ENCODE data around the gene S100A14.
"Not testable (repeated sequence)": the region's sequence is repeated elsewhere in the genome, so short reads cannot be mapped to it uniquely, and the experiment has no call there.

Gene S100A14

DNA sequence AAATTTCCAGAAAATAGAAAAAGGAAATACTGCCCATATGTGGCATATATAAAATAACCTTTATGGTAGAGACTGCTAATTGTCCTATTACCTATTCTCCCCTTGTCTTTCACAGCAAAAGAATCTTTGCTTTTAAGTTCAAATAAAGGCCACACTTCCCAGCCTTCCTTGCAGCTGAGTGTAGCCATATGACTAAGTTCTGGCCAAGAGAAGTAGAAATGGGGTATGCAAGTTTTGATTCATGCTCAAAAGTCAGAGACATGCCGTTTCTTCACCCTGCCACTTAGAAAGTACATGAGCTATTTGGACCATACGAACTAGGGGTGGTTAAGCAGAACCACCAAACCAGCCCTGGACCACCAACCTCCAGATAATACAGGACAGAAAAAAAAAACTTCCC is 32.1 kb downstream of the S100A14 start:
- DNase-seq: no peak

DNA sequence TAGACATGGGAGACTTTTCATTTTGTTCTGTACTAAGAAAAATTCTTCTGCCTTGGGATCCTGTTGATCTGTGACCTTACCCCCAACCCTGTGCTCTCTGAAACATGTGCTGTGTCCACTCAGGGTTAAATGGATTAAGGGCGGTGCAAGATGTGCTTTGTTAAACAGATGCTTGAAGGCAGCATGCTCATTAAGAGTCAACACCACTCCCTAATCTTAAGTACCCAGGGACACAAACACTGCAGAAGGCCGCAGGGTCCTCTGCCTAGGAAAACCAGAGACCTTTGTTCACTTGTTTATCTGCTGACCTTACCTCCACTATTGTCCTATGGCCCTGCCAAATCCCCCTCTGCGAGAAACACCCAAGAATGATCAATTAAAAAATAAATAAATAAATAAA is 32.6 kb downstream of the S100A14 start:
- not testable (repeated sequence) for DNase-seq

DNA sequence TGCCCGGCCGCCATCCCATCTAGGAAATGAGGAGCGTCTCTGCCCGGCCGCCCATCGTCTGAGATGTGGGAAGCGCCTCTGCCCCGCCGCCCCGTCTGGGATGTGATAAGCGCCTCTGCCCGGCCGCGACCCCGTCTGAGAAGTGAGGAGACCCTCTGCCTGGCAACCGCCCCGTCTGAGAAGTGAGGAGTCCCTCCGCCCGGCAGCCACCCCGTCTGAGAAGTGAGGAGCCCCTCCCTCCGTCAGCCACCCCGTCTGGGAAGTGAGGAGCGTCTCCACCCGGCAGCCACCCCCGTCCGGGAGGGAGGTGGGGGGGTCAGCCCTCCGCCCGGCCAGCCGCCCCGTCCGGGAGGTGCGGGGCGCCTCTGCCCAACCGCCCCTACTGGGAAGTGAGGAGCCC is 33.3 kb downstream of the S100A14 start:
- DNase-seq: not testable (repeated sequence)

DNA sequence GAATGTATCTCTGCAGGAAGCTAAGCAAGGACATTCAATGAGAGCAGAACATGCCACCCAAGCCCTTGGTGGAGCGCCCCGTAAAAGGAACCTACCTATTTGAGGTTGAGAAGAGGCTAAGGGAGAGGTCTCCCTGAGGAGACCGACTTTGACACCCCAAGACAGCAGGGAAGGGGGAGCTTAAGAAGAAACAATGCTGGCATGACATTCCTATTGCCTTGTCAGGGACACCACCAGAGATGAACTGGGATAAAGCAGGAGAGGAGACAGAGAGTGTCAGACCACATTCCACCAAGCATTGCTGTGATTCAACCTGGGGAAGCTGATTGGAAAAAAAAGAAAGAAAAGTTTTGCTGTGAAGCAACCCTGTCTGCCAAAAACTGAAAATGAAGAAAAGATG is 37.2 kb downstream of the S100A14 start:
- no peak for DNase-seq

DNA sequence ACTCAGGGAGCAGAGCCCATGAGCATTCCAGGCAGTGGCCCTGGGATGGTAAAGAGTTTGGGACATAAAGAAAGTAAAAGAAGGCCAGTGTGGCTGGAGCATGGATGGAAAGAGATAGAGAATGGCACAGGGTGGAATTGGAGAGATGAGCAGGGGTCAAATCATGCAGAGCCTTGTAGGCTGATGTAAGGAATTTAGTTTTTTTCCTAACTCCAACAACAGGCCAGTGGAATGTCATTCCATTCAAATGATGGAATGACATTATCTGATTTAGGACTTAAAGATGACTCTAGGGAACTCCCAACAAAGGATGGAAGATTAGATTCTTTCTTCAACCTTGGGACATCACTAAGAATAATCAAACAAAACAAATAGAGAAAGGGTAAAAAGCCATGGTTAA is 37.6 kb downstream of the S100A14 start:
- DNase-seq: no peak

DNA sequence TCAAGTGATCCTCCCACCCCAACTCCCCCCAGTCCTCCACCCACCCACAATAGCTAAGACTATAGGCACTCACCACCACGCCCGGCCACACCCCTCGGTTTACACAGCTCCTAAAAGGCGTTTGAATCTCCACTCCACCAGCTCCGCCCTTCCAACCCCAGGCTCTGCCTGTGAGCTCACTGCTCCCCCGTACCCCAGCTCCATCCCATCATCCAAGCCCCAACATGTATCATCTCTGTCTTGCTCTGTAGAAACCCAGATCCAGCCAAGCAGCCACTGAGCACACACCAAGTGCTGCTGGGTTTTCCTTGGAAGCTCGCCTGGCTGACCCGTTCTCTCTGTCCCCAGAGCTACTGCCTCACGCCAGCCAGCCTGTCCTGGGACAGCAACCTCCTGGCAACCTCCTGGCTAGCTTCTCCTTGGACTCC is 38.5 kb downstream of the S100A14 start:
- DNase-seq: no peak

DNA sequence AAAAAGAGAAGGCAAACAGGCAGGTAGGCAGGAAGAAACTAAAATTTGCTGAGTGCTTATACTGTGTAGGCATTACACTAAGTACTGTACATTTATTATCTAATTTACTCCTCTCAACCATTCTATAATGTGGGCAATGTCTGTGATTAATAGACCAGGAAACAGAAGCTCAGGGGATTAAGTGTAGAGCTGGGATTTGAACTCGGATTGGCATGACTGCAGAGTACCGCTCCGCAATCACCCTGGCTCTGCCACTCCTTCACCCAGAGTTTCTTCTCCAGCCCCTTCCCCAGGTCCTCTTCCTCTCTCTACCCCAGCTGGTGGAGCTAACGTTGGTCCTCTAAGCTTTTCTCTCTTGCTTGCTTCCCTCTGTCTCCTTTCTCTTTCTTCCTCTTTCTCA is 39.0 kb downstream of the S100A14 start:
- no peak for DNase-seq

DNA sequence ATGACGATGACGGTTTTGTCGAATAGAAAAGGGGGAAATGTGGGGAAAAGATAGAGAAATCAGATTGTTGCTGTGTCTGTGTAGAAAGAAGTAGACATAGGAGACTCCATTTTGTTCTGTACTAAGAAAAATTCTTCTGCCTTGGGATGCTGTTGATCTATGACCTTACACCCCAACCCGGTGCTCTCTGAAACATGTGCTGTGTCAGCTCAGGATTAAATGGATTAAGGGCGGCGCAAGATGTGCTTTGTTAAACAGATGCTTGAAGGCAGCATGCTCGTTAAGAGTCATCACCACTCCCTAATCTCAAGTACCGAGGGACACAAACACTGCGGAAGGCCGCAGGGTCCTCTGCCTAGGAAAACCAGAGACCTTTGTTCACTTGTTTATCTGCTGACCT is 40.6 kb downstream of the S100A14 start:
- not testable (repeated sequence) for DNase-seq

DNA sequence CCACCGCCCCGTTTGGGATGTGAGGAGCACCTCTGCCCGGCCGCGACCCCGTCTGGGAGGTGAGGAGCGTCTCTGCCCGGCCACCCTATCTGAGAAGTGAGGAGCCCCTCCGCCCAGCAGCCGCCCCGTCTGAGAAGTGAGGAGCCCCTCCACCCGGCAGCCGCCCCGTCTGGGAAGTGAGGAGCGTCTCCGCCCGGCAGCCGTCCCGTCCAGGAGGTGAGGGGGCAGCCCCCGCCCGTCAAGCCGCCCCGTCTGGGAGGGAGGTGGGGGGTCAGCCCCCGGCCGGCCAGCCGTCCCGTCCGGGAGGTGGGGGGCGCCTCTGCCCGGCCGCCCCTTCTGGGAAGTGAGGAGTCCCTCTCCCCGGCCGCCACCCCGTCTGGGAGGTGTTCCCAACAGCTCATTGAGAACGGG is 41.0 kb downstream of the S100A14 start:
- not testable (repeated sequence) for DNase-seq

DNA sequence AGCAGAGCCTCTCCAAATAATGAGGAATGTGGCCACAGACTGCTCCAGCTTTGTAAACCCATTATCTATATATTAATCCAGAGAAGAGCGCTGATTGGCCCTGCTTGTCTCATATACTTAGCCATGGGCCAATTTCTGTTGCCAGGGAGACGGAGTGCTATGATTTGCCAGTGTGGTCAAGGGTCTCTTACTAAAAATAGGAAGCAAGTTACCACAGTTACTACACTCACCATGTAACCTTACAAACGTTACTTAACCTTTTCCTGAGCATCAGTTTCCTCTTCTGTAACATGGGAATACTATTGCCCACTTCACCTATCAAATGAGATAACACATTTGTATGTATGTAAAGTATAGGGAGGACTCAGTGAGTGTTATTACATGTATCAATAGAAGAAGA is 42.8 kb downstream of the S100A14 start:
- peak in 1 of 2 experiments; percentile 16 for DNase-seq

DNA sequence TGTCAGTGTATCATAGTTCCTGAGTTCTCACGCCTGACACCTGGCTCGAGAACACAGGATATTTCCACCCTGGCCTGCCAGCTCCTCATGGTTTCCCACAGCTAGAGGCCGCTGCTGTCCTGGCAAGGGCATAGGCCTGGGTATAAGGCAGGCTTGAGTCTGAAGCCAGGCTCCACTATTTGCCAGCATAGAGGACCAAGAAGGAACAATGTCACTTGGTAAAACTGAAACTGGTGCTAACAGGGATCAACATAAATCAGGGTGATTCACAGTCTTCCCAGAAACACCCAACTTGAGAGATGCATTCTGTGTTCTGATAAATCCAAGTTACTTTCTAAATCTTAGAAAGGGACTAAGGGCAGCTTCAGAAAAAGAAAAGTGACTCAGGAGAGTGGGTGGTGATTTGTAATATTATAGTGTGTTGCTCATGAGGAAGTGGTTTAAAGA is 43.5 kb downstream of the S100A14 start:
- DNase-seq: peak; percentile 60 to 66

DNA sequence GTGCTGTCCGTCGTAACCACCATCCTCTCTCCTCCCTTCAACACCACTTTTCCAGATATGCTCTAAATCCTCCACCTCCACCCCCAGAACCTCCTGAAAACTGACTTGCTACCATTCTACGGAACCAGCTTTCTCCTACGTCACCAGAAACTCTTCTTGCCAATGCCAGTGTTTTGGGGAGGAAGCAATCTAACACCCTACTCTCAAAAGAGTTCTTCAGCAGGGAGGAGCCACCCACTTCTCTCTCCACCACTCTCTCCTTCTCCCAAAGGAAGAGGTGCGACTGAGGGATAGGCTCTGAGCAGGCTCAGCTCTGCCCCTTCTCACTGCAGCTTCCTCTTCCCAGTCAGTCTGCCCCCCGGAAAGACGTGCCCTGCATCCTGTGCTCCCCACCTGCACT is 44.4 kb downstream of the S100A14 start:
- DNase-seq: no peak

DNA sequence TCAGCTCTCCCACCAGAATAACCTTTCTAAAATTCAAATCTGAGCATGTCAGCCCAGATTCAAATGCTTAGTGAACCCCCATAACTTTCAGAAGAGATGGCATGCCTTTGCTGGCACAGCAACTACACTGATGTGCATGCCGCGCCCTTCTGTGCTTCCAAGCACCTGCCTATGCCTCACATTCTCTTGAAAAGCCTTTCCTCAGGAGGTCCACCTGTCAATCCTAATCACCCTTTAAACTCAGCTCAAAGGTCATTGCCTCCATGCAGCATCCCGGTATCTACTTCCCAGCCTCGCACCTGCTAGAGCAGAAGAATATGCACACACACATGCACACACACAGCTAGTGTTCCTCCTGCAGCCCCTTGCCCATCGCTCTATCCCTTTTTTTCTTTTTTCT is 45.3 kb downstream of the S100A14 start:
- no peak for DNase-seq

DNA sequence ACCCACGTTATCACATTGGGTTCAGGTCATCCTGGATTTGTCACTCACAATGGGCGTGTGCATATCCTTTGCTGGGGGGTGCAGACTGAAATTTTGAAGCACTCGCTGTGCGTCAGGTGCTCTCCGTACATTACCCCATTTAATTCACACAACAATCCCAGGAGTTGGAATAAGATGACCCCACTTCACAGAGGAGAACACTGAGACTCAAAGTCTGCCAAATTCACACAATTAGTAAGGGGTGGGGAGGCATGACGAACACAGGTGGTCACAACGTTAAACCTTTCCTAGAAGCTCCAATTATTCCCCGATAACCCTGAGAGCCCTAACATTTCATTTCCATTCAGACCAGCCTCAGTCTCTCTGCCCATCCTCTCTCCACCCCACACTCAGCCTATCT is 46.7 kb downstream of the S100A14 start:
- no peak for DNase-seq

DNA sequence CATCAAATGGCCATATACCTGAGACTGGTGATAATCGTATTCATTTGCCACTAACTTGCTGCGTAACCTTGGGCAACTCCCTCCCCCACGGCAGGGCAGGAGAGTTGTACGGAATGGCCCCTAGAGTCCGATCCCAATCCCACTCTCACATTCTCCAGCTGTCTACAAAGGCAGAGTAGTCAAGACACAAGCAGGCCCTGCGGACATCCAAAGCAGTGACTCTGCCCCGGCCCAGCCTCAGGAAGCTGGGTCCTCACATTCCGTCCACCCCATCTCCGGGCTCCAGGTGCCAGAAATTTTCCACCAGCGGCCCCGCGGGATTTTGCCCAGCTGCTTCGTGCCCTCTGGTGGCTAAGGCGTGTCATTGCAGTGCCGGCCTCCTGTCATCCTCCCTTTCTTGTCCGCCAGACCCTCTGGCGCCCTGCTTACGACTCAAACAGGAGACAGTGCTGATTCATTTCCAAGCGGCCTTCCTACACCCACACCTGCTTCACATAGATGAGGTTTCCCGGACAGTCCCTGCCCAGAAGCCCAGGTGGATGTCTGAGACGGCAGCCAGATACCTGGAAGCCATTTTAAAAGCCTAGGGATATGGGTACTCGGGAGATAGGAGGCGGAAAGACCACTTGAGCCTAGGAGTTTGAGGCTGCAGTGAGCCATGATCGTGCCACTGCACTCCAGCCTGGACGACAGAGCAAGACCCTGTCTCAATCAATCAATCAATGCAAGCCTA is 47.6 kb downstream of the S100A14 start:
- peak; percentile 56 to 72 for DNase-seq

DNA sequence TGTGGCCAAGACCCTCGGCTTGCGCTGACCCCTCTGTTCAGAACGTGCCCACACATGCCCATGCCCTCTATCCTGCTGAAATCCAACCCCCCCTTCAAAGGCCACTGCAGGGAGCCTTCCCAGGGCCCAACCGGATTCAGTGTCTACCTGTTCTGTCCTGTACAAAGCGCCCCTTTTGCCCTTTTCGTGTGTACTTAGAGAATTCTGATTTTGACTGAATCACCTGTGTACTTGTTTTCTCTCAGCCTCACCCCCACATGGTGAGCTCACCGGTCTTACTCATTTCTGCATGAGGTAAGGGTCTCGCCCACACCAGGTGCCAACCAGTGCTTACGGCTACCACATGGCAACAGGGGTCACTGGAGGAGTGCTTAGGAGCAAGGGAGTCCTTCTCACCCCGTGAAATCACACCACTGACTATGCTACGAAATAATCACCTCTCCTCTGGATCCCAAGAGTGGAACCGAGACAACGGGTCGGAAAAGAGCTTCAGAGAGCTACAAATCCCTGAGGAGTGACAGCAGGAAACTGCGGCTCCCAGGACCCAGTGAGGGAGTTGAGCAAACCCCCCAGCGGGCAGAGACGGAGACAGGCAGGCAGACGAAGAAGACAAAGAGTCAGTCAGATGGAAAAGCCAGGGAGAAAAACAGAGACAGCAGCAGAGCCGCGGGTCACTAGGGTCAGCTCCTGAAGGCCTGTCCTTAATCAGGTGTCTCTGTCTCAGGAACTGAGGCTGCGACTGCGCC is 48.3 kb downstream of the S100A14 start:
- DNase-seq: no peak

DNA sequence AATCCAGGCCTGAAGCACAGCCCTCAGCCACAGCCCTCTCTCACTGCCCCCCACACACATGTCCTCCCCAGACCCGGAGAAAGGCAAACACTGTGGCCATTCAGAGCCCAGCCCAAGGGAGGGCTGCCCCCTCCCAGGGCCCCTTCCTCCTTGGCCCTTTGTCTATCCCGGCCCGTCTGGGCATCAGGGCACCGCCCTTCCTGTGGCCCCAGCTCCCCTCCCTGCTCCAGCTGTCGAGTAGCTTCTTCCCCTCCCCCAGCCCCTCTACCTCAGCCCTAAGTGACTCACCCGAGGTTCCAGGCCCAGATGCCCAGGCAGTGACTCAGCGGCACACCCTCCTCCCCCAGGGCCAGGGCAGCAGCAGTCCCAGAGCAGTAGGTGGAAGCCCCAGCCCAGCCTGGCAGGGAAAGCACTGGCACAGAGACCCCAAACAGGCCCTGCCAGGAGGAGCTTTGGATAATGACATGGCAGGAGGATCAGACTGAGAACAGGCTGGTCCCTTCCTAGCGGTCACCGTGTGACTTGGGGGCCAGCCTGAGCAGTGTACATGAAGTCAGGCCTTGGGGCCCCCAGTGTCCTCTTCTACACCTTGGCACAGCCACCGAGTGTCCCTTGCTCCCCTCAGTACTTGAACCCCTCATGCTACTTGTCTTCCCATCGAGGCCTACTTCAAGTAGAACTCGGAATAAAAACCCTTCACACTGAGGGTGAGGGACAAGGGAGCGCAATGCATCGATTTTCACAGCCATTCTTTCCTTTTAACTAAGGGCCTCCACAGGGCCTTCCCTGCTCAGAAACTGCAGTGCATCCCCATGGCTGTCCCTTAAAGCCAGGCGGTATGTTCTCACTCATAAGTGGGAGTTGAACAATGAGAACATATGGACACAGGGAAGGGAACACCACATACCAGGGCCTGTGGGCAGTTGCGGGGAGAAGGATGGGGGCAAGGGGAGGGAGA is 49.4 kb downstream of the S100A14 start:
- DNase-seq: peak; percentile 75 to 80

DNA sequence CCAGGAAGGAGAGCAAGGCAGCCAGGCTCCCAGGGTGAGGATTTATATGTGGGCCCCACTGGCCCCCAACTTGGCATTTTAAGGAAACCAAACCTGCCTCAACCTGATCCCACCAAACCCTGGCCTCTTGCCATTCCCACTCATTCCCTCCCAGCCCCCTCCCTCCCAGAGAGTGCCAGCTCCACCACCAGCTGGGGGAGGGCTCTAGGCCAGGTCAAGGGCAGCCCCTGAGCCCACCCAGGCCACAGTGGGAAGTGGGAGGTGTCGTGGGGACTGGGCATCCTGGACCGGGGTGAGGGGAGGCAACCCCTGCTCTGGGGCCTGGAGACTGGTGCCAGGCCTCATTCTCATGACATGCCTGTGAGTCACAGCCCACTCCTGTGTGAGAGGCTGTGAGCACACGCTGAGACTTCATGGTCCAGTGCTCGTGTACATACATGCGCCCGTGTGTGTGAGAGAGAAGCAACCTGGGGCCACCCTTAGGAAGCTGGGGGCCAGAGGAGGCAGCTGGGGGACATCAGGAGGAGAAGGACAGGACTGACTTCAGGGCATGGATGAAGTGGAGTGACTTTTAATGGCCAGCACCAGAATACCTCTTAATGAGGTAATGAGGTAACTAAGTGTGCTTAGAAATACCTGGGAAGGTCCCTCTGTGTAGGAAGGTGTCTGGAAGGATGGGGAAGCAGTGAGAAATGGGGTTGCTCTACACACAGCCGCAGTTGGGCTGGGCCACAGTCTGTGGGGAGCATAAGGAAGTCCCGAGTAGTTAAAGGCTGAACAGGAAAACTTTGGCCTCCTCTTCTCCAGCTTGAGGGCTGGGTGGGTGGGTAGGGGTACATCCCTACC is 50.4 kb downstream of the S100A14 start, which contains the start of gene S100A2:
Gene S100A2, minus strand, starts transcription at position 316 of the 846 bp plus-strand sequence. CDS start 1,967 bp downstream, outside the sequence.
- peak; percentile 28 to 37 for DNase-seq

Measured in AML-193 (cell line).